BE2C (cell line): ENCODE data around the gene OR4D2.

Experiments
- DNase-seq: peaks from one replicate; pipeline ENCODE4 v3.0.0-alpha.2; 2020
- H3K27me3 ChIP-seq: fragments of 250-450 bp; sonication (Bioruptor Pico); 2 replicates; pipeline ENCODE4 v1.5.1; 2020; ENCODE audit warnings: mild to moderate bottlenecking
- H3K36me3 ChIP-seq: fragments of 250-450 bp; sonication (Bioruptor Pico); 2 replicates; pipeline ENCODE4 v1.5.1; 2020; ENCODE audit warnings: mild to moderate bottlenecking
- H3K4me1 ChIP-seq: fragments of 250-450 bp; sonication (Bioruptor Pico); 2 replicates; pipeline ENCODE4 v1.5.1; 2020
- H3K4me3 ChIP-seq: 2 replicates; pipeline ENCODE4 v1.5.1; 2011; ENCODE audit warnings: low read depth, low read length
- H3K9me3 ChIP-seq: fragments of 250-450 bp; sonication (Bioruptor Pico); 2 replicates; pipeline ENCODE4 v1.5.1; 2020
- CTCF ChIP-seq: IDR thresholded peaks from 2 replicates; pipeline ENCODE4 v1.5.1; 2012; ENCODE audit warnings: mild to moderate bottlenecking, low read depth, low read length

OR4D2 gene

DNA sequence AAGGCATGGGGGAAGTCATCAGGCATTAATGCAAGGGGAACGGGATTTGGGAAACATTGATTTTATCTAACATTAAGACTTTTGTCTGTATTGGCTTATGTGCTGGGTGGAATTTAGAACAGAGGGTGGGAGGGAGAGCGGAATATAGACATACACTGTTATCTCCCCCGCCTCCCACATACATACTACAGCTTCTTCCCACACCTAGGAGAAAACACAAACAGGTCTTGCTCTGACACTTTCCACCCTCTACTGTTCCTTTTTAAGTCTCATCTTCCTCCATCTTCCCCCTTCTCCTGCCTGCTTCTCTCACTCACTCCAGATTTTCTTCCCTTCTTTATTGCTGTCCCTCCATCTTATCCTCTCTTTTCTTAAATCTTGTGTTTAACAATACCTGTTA is 18.2 kb upstream of the OR4D2 start:
- TF ChIP-seq CTCF, result no peak
- H3K36me3 ChIP-seq, result no peaks in the 10 kb centered on the region
- DNase-seq, result no peak
- H3K4me1 ChIP-seq, result no peaks in the 10 kb centered on the region
- H3K9me3 ChIP-seq, result no peaks in the 10 kb centered on the region; the same call in 1 of the 2 replicates
- peaks cover 85% of the 10 kb centered on the region for H3K27me3 ChIP-seq
- H3K4me3 ChIP-seq, result no peak overlapping the region

DNA sequence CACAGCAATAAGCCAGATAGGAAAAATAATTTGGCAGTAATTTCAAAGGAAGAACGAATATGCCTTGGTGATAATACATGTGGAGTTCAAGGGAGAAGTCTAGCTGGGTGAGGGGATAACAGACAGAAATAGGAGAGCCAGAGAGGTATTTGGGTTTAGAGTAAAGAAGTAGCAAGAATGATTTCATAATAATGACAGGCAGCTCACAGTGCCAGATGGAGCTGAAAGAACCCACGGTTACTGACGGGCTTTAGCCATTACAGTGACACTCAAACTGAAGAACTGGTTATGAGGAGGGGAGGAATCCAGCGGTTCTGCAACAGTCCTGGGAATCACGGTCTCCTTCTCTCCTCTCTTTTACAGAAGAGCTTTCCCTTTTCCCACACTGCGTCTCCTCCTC is 16.4 kb upstream of the OR4D2 start:
- no peak for TF ChIP-seq CTCF
- Histone ChIP-seq H3K4me3 (no peak overlapping the region), H3K36me3 (no peaks in the 10 kb centered on the region), H3K4me1 (no peaks in the 10 kb centered on the region), H3K27me3 (peaks cover 87% of the 10 kb centered on the region), H3K9me3 (no peaks in the 10 kb centered on the region)
- no peak for DNase-seq

- Histone ChIP-seq H3K9me3 (no peaks in the 10 kb centered on the region), H3K27me3 (peaks cover 86% of the 10 kb centered on the region), H3K4me3 (no peak overlapping the region), H3K36me3 (no peaks in the 10 kb centered on the region), H3K4me1 (no peaks in the 10 kb centered on the region)
- no peak for DNase-seq
- TF ChIP-seq CTCF, result no peak
Measured at GRCh38 chr17:58153046-58153445, 13.7 kb upstream of the OR4D2 start.

GRCh38 chr17:58153671-58154070 is 13.1 kb upstream of the OR4D2 start:
- DNase-seq, result no peak
- no peaks in the 10 kb centered on the region for H3K36me3 ChIP-seq
- no peaks in the 10 kb centered on the region for H3K4me1 ChIP-seq
- peaks cover 82% of the 10 kb centered on the region for H3K27me3 ChIP-seq
- no peaks in the 10 kb centered on the region for H3K9me3 ChIP-seq
- H3K4me3 ChIP-seq, result no peak overlapping the region
- no peak for TF ChIP-seq CTCF

DNA sequence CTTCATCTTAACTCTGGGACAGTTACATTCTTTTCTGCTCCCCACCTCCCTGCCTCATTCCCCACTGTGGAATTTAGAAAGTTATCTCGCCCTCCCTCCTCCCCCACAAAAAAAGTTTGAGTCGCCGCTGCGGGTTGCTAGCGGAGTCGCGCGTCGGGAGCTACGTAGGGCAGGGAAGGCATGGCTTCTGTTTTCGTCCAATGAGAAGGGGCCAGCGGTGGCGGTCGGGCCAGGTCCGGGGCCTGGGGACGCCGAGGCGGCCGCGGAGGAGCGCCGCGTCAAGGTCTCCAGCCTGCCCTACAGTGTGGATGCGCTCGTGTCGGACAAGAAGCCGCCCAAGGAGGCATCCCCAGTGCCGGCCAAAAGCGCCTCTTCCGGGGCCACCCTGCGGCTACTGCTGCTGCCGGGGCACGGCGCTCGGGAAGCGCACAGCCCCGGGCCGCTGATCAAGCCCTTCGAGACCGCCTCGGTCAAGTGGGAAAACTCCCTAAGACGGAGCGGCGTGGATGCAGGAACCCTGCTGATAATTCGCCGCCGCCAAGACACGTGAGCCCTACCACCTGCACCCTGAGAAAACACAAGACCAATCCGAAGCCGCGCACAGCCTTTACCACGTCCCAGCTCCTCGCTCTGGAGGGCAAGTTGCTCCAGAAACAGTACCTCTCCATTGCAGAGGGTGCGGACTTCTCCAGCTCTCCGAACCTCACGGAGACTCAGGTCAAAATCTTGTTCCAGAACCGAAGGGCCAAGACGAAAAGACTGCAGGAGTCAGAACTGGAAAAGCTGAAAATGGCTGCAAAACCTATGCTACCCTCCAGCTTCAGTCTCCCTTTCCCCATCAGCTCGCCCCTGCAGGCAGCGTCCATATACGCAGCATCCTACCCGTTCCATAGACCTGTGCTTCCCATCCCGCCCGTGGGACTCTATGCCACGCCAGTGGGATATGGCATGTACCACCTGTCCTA is 9.7 kb upstream of the OR4D2 start:
- Histone ChIP-seq H3K4me1 (no peaks in the 10 kb centered on the region), H3K4me3 (peak overlapping the region; percentile 51), H3K9me3 (no peaks in the 10 kb centered on the region), H3K36me3 (no peaks in the 10 kb centered on the region), H3K27me3 (peaks cover 84% of the 10 kb centered on the region)
- peak; percentile 45 for DNase-seq
- 0 out of 2 replicates have a peak, but pooled peaks have one; percentile 1 for TF ChIP-seq CTCF

DNA sequence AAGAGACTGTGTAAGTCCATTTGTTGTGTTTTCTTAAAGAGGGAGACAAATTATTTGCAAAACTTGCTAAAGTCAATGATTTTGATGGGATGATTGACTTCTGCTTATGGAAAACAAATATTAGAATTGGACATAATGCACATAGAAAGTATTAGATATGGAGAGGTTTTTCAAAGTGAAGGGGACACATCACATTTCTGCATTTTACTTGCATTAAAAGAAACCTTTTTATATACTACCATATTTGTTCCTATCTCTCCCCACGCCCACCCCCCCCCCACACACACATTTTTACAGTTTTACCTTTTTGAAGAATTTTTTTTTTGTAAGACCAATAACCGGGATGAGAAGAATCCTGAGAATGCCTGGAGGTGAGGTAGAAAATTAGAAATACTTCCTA is 8.6 kb upstream of the OR4D2 start:
- Histone ChIP-seq H3K27me3 (peaks cover 83% of the 10 kb centered on the region), H3K36me3 (no peaks in the 10 kb centered on the region), H3K4me3 (no peak overlapping the region), H3K4me1 (no peaks in the 10 kb centered on the region), H3K9me3 (no peaks in the 10 kb centered on the region)
- no peak for TF ChIP-seq CTCF
- no peak for DNase-seq
